IPS-18c (cell line): Measurements from ENCODE around the gene GMDS.

Experiments
- H3K4me3 ChIP-seq: 2 replicates; pipeline ENCODE4 v1.7.0; 2013; ENCODE audit warnings: low read depth, mild to moderate bottlenecking, low read length, moderate library complexity; ENCODE audit not compliant: insufficient read depth
- H3K9me3 ChIP-seq: one replicate; pipeline ENCODE4 v1.6.1; 2013; ENCODE audit warnings: mild to moderate bottlenecking, low read length, moderate library complexity; ENCODE audit not compliant: control insufficient read depth, insufficient read depth

Gene GMDS

DNA sequence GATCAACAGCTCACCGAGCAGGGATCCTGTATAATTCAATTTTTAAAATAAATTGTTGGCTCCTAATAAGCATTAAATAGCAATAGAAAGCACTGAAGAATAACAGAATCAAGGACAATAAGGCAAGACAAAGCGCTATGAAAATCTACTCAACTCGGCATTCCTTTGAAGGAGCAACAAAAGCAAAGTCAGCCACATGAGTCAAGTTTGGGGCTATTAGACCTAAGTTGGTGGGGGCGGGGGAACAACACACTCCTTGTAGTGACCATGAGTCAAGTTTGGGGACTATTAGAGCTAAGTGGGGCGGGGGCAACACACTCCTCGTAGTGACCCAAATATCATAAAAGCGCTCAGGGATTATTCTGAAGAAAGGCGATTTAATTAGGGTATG is 515.7 kb downstream of the GMDS start:
- Histone ChIP-seq H3K9me3 (no peaks in the 10 kb centered on the region), H3K4me3 (no peak overlapping the region)

DNA sequence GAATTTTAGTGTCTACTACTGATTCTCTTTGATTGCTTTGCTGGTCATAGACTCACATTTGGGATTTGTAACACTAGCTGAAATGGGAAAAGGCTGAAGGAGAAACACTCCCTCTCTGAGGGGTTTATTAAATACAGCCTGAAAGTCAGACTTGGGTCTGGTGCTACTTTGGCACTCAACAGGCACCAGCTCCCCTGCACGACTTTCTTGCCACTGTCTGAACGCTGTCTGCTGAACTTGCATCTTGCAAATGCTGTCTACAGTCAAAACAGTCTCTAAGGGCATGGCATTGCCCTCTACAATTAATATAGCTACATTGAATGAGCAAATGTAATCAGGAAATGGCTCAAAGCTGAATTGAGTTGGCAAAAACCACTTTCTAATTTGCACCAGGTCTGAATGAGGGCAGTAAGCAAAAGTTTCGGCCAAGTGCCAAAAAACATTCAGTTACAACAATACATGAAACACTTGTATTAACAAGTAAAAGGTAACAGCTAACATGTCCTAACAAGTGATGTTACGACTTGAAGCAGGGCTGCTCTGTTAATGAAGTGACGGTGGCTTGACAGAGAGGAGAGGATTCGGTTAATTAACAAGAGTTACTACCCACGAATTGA is 516.2 kb downstream of the GMDS start:
- H3K4me3 ChIP-seq = no peak overlapping the region
- no peaks in the 10 kb centered on the region for H3K9me3 ChIP-seq

DNA sequence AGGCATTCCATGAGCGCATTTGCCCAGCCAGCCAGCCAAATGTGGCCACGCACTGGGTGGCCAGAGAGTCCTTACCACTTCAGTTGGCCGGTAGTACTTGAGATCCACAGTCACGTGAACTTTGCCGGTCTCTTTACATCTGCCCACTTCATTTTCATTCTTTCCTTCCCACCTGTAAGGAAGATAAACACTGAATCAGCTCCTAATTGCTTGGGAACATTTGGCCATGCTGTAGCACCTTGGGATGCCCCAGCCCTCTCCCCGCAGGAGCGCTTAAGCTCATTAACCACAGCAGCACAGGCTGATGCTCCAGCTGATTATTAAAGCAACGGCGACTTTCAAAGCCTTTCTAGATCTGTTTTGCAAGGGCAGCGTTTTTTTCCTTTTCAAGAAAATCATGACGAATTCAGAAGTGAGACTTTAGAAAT is 519.0 kb downstream of the GMDS start:
- H3K9me3 ChIP-seq = no peaks in the 10 kb centered on the region
- H3K4me3 ChIP-seq = no peak overlapping the region

DNA sequence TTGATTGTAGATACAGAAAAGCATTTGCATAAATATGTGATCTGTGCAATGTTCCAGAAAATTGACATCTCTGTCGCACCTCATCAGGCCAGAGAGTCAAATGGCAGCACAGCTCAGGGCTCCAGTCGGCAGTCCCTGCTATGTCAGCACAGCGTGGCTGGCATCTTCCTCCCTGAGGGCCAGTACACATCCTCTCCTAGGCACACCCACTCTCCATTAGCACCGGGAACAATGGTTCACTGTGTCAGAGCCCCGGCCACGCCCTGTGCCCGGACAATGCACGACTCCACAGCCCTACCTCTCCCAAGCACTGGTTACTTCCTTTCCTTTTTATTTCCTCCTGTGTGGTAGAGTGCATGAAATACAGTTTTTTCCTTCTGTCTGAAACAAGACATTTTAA is 520.8 kb downstream of the GMDS start:
- H3K9me3 ChIP-seq = no peaks in the 10 kb centered on the region
- H3K4me3 ChIP-seq = no peak overlapping the region

DNA sequence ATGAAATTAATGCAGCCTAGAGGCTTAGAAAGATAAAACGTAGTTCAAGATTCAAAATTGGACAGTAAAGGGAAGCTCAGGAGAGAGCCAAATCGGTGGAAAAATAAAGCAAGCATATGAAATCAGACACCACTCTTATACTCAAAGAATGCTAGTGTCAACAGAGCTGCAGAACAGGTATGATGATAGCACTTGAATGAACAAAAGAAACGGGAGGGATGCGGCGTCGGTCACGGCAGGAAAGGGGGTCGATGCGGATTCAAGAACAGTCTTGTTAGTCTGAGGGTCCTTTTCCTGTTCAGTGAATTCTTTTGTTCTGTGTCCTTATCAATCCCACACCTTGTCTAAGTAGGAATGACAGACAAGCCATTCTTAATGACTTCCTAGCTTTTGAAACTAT is 521.3 kb downstream of the GMDS start:
- Histone ChIP-seq H3K4me3 (no peak overlapping the region), H3K9me3 (no peaks in the 10 kb centered on the region)

DNA sequence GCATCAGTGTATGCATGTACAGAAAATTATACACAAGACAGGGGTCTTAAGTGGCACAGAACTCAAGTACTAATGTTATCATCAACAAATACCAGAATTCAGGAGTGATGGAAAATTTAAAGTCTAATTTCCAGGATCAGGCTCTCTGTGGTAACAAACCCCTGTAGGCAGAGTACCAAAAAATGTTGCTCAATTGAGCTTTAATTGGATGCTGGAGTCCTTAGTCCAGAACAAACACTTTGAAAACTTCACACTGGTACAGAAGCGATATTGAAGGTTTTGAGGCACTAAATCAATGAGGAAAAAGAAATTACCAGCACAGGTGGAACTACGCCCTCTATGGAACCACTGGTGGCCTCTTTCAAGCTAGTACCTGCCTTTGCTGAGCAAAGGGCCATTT is 522.6 kb downstream of the GMDS start:
- Histone ChIP-seq H3K4me3 (no peak overlapping the region), H3K9me3 (no peaks in the 10 kb centered on the region)

DNA sequence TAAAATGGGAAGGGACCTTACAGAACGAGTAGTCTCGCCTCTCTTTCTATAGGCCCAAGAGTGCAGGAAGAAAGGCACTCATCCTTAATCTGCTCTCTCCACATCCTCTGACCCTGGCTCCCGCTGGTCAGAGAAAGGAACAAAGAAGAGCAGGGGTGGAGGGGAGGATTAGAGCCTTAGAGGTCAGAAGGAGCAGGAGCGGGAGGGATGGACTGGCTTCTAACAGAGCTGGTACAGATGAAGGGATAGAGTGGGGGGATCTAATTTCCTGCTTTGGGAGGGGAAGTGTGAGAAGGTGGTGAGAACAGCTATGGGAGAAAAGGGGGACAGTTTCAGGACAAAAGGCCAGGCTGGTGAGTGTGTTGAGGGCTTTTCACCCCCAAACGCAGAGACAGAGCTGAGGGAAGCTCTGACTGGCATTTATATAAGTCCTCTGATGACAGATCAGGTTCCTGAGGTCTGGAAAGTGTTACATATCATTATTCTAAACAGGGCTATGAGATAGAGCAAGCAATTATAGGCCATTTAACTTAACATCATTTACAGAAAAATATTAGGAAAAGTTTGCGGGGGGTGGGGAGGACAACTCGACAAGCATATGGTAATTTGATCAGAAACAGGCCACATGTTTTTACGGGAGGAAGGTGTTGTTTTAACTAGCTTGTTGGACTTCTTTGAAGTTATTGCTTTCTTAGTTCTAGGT is 524.6 kb downstream of the GMDS start:
- no peaks in the 10 kb centered on the region for H3K9me3 ChIP-seq
- H3K4me3 ChIP-seq = no peak overlapping the region

DNA sequence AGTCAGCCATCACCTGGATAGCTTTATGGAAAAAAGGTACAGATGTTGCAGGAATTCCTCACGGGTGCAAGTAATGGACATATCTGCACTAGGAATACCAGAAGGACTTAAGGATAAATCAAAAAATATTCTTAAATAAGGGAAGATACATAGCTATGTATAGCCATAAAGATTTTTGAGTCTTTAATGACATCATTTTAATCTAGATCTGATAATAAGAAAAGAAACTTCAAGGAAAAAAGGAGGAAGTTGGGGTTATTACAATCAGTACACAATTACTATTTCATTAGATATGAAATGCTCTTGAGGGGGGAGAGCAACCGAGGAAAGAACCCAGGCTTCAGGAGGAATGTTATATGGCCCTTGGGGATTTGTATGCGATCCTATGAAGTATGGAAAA is 525.5 kb downstream of the GMDS start:
- Histone ChIP-seq H3K4me3 (no peak overlapping the region), H3K9me3 (no peaks in the 10 kb centered on the region)

DNA sequence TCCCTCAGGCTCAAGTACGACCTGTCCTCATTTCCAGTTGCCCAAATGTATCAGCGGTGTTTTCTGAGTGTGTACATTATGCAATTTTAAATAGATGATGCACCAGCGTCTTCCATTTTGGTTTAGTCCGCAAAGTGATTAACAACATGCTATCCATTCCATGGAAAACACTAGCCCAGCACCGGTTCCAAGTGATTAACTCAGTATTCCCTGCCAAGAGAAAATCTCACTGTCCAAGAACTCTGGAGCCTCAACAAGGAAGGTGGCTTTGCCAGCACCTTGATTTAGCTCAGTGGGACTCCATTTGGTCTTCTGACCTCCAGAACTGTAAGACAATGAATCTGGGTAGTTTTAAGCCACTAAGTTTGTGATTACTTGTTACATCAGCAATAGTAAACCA is 528.5 kb downstream of the GMDS start:
- no peaks in the 10 kb centered on the region for H3K9me3 ChIP-seq
- no peak overlapping the region for H3K4me3 ChIP-seq

DNA sequence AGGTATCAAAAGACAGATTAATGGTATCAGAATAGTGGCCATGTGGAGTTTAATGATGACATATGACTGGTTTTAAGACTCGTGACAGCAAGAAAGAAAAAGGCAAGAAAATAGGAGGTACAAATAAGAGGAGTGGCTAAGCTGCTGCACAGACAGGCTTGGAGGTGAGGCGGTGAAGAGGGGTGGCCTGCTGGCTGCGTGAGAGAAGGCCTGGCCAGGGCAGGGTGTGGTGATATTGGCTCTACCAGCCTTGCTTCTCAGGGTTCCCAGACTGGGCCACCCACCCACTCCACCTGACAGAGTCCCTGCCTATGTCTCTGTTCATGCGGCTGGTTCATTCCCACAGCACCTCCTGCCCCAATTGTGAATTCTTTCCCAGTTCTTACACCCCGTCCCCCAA is 529.0 kb downstream of the GMDS start:
- no peaks in the 10 kb centered on the region for H3K9me3 ChIP-seq

DNA sequence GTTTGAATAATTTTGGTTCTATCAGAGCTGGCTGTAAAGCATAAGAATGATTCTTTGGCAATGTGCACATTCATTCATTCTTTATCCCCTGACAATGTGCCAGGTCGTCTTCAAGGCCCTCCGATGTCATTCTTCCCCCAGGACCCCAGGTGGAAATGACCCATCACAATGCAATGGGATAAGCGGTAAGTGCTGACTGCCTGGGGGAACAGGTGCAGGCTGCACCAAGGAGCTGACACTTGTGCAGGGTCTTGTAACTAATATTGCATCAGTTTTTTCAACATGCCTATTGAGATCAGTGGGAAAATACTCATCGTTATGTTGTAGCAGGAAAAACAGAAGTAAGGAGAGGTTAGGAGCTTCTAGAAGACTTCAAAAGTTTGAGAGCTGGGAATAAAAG is 530.1 kb downstream of the GMDS start:
- Histone ChIP-seq H3K9me3 (no peaks in the 10 kb centered on the region), H3K4me3 (no peak overlapping the region)

More for the DNA sequence above, 529.0 kb downstream of the GMDS start:
- no peak overlapping the region for H3K4me3 ChIP-seq

DNA sequence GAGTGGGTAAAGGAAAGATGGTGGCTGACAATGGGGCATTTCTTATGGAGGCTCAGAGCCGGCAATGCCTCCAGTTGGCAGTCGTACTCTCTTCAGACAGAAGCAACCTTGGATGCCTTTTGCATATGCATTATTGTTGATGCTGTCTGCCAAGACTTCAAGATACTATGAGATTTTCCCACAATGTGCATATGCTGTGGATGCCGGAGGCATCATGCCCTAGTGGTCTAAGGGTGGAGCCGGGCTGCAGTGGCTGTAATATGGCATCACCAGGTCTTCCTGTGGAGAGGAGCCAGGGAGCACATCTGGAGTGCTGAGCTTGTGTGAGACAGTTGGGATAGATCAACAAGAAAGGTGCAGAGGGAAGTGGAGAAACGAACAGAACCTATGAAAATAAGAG is 530.8 kb downstream of the GMDS start:
- H3K4me3 ChIP-seq = no peak overlapping the region
- no peaks in the 10 kb centered on the region for H3K9me3 ChIP-seq

DNA sequence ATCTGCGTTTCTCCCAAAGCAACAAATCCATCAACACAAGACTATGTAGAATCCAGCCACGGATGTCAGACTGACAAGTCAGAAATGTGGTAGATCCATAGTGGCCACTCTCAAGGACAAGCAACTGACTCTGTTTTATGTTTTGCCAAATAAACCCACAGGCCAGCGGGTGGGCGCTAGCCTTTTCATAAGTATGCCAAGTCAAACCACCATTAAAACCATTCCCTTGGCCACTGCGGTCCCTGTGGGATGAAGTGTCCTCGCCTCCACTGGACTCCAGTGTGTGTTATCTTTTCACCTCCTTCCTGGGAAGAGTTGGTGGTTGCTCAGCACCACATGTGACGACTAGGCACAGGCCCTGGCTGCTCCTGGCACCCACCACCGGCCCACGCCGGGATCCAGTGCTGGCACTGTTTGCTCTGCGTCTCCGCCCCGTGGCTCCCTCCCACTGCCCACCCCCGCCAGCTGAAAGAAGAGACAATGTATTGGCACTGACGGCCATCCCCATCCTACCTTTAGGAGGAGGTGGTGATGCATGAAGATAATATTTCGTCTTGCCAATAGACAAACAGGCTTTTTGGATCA is 532.3 kb downstream of the GMDS start:
- Histone ChIP-seq H3K4me3 (no peak overlapping the region), H3K9me3 (no peaks in the 10 kb centered on the region)

DNA sequence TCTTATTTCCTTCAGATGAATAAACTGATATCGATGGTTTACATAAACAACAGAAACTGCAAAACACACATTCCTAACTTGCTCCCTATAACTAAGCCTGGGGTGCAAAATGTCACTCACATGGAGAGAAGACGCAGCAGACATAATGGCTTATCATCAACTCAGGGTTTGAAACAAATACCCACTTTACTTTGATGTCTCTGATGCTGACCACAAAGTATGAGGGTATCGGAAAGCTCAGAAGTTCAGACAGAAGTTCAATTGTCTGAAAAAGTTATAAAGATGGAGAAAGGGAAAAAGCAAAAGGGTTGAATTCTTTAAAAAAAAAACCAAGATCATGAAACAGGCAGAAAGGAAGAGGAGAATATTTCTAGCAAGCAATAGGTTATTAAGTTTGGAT is 533.0 kb downstream of the GMDS start:
- no peak overlapping the region for H3K4me3 ChIP-seq
- H3K9me3 ChIP-seq = no peaks in the 10 kb centered on the region

DNA sequence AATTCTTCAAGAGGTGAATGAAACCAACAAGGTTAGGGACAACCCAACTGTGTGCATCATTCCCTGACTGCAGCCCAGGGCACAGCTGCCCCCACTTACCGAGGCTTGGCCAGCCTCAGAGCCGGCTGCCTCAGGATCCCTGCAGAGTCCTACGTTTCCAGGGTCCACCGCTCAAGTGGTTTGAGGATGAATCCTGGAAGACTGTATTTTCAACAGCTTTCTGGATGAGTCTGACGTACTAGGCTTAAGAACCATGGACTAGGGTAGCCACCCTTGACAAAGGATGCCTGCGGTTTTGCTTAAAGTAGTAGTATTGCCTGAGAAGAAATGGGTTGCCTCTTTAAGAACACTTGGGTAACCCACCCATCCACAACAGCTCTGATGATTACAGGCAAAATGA is 534.3 kb downstream of the GMDS start:
- no peaks in the 10 kb centered on the region for H3K9me3 ChIP-seq
- H3K4me3 ChIP-seq = no peak overlapping the region

DNA sequence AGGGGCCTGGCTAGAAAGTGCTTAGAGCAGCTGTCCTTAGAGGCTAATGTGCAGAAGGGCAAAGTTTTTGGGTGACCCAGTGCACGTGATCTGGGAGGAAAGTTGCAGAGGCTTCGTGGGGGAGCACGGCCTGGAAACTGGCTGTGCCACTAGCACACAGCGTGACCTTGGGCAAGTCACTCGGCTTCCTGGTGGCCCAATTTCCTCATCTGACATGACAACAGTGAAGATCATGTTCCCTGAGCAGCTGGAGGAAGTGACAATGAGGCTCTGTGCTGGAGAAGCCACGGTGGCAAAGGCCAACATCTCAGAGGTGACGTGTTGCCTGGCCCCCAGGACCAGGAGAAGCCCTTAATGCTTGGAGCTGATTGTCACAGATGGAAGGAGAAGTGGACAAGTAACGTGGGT is 536.2 kb downstream of the GMDS start:
- H3K4me3 ChIP-seq = no peak overlapping the region
- H3K9me3 ChIP-seq = no peaks in the 10 kb centered on the region

DNA sequence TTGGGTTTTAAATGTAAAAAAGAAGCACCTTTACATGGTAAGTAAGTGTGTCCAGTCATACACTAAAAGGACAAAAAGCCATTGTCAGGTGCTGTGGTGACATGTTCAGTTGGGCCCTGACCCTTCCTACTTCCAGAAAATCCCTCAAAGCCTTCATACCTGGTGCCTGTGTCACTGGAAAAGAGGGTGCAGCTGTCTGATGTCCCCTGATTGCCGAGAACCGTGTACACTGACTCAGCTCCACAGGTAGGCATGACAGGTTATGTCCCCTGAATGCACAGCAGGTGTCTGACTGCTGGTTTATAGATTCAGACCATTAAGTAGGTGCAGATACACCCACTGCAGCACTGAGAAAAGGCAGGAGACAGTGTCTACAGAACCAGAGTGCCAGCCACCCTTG is 536.6 kb downstream of the GMDS start:
- H3K4me3 ChIP-seq = no peak overlapping the region
- no peaks in the 10 kb centered on the region for H3K9me3 ChIP-seq

DNA sequence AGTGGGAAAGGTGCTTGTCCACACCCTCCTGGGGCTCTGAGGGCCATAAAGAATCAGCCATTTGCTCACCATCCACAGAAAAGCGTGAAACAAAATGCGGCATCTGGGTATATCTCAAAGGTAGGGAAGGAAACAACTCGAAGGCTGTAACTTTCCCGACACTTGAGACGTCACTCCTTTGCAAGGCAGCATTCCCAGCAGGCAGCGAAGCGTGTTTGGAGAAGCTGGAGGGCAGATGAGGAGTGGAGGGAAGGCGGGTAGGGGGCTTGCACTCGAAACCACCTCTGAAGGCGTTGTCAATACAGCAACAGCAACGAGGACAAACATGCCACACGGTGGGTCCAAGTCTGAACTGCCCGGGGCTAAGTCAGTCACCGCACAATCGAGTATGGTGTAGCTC is 537.3 kb downstream of the GMDS start:
- Histone ChIP-seq H3K9me3 (no peaks in the 10 kb centered on the region), H3K4me3 (no peak overlapping the region)

DNA sequence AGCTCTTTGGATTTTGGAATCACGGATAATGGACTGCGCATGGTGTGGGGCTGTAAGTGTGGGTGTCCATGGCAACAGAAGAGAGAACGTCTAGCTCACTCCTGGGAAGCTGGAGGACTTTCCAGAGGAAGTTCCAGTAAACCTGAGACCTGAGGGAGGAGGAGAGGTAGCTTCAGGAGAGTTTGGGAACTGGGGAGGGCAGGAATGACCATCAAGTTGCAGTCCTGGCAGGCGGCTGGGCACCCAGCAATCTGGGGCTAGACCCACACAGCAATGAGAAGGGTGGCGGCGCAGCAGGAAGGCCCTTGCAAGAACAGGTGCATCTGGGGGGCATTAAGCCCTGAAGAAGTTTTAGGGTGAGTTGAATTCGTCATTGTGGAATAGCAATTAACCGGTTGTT is 539.8 kb downstream of the GMDS start:
- no peaks in the 10 kb centered on the region for H3K9me3 ChIP-seq
- H3K4me3 ChIP-seq = no peak overlapping the region
